Hepatocyte (in vitro differentiated cells): ENCODE data around the gene LRP1B. TPM values are rescaled to one million over a fixed set of nuclear protein-coding genes. Genes with fewer than 3 reads are reported as not detected.

Experiments
- DNase-seq: peaks from one replicate; pipeline ENCODE4 v3.0.0-alpha.2; 2016; ENCODE audit warnings: low spot score
- H2AFZ ChIP-seq: fragments of 200-600 bp; sonication (generic); 2 replicates; pipeline ENCODE4 v1.6.0; 2016; ENCODE audit warnings: antibody characterized with exemption, mild to moderate bottlenecking
- H3K27ac ChIP-seq: fragments of 200-600 bp; sonication (generic); 2 replicates; pipeline ENCODE4 v1.5.1; 2016; ENCODE audit warnings: mild to moderate bottlenecking
- H3K27me3 ChIP-seq: fragments of 200-600 bp; sonication (generic); 2 replicates; pipeline ENCODE4 v1.6.1; 2016
- H3K36me3 ChIP-seq: fragments of 200-600 bp; sonication (generic); replicated peaks from 2 replicates; pipeline ENCODE4 v1.5.1; 2016; ENCODE audit warnings: low read depth; ENCODE audit not compliant: insufficient read depth
- H3K4me1 ChIP-seq: fragments of 200-600 bp; sonication (generic); 2 replicates; pipeline ENCODE4 v1.5.1; 2016; ENCODE audit warnings: mild to moderate bottlenecking, moderate library complexity; ENCODE audit not compliant: insufficient read depth
- H3K4me2 ChIP-seq: fragments of 200-600 bp; sonication (generic); 2 replicates; pipeline ENCODE4 v1.6.0; 2016
- H3K4me3 ChIP-seq: fragments of 200-600 bp; sonication (generic); 2 replicates; pipeline ENCODE4 v1.5.1; 2016; ENCODE audit warnings: mild to moderate bottlenecking
- H3K79me2 ChIP-seq: fragments of 200-600 bp; sonication (generic); 2 replicates; pipeline ENCODE4 v1.6.0; 2017; ENCODE audit warnings: mild to moderate bottlenecking
- H3K9me2 ChIP-seq: fragments of 200-600 bp; sonication (generic); replicated peaks from 2 replicates; pipeline ENCODE4 v1.6.0; 2017; ENCODE audit warnings: mild to moderate bottlenecking; ENCODE audit not compliant: insufficient read depth
- H3K9me3 ChIP-seq: fragments of 200-600 bp; sonication (generic); 2 replicates; pipeline ENCODE4 v1.5.1; 2016; ENCODE audit warnings: low read depth, mild to moderate bottlenecking
- H4K20me1 ChIP-seq: fragments of 200-600 bp; sonication (generic); 2 replicates; pipeline ENCODE4 v1.6.0; 2016; ENCODE audit warnings: mild to moderate bottlenecking; ENCODE audit not compliant: insufficient read depth, poor library complexity, severe bottlenecking
- EZH2 ChIP-seq: fragments of 200-600 bp; sonication (generic); IDR thresholded peaks from 2 replicates; pipeline ENCODE4 v1.6.1; 2016; ENCODE audit warnings: antibody characterized with exemption, mild to moderate bottlenecking, borderline replicate concordance
- EZH2phosphoT487 ChIP-seq: fragments of 200-600 bp; sonication (generic); IDR thresholded peaks from one replicate; pipeline ENCODE4 v1.6.1; 2018; ENCODE audit warnings: antibody characterized with exemption, mild to moderate bottlenecking, low read depth, moderate library complexity; ENCODE audit not compliant: unreplicated experiment, severe bottlenecking
- WGBS: methylation state at CpG from one replicate; pipeline ENCODE4 v1.1.6; 2016; ENCODE audit warnings: low lambda C conversion rate; ENCODE audit errors: missing lambda C conversion rate; 5-methylcytosine and 5-hydroxymethylcytosine counted together
- polyA plus RNA-seq: library from polyadenylated mRNA; unstranded; fragments of >200 nt; fragmentation: Nextera tagmentation; extraction: Ambion mirVana; gene quantifications from 2 replicates; pipeline ENCODE4 v1.2.1, GENCODE V29; 2016
- total RNA-seq: library from RNA; depleted of rRNA; stranded (reverse); fragments of >200 nt; gene quantifications from 2 replicates; pipeline ENCODE4 v1.2.3, GENCODE V29; 2014
- TF ChIP-seq, protein P1 (sequence below): fragments of 200-600 bp; sonication (generic); IDR thresholded peaks from 2 replicates; pipeline ENCODE4 v1.5.1; 2016; ENCODE audit warnings: antibody characterized with exemption, mild to moderate bottlenecking; ENCODE audit not compliant: poor library complexity

Gene LRP1B
- total and polyA plus RNA-seq, 2 experiments from 2014 or later, result 0.65 to 2.0 TPM

DNA sequence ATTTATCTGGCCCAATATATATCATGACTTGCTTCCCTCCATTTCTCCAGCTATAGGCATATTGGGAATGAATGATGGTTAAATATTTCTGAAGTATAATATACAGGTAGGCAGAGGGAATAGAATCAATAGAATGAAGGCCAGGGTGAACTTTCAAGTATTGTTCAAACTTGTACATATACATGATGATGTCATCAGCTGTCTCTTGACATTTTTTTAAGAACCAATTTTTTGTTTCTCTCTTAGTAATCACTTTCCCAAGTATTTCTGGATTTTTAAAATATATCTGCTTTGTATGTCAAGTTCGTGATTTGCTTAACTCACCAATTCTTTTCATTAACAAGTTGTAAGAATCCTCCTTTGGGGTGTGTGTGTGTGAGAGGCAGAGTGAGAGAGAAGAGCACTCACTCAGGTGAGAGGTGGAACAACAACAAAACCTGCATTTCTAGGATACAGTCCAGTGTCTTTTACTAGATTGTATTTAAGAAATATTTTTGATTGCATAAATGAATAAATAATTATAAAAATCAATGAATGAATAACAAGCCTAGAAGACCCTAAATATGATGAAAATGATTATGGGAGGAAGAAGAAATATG, 1239.1 kb downstream of the LRP1B start:
- TF ChIP-seq, protein P1, sequence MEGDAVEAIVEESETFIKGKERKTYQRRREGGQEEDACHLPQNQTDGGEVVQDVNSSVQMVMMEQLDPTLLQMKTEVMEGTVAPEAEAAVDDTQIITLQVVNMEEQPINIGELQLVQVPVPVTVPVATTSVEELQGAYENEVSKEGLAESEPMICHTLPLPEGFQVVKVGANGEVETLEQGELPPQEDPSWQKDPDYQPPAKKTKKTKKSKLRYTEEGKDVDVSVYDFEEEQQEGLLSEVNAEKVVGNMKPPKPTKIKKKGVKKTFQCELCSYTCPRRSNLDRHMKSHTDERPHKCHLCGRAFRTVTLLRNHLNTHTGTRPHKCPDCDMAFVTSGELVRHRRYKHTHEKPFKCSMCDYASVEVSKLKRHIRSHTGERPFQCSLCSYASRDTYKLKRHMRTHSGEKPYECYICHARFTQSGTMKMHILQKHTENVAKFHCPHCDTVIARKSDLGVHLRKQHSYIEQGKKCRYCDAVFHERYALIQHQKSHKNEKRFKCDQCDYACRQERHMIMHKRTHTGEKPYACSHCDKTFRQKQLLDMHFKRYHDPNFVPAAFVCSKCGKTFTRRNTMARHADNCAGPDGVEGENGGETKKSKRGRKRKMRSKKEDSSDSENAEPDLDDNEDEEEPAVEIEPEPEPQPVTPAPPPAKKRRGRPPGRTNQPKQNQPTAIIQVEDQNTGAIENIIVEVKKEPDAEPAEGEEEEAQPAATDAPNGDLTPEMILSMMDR, result no peak
- Histone ChIP-seq H3K4me1 (no peaks in the 10 kb centered on the region), H3K79me2 (no peaks in the 10 kb centered on the region), H3K4me3 (no peak overlapping the region), H3K9me3 (no peaks in the 10 kb centered on the region), H2AFZ (no peak overlapping the region), H3K36me3 (no peaks in the 10 kb centered on the region), H3K27ac (no peak overlapping the region), H3K9me2 (no peaks in the 10 kb centered on the region), H3K27me3 (no peaks in the 10 kb centered on the region), H3K4me2 (no peak overlapping the region), H4K20me1 (no peaks in the 10 kb centered on the region)
- 73% methylated on average over 1 of the region's 1 CpG for WGBS
- no peak for DNase-seq

DNA sequence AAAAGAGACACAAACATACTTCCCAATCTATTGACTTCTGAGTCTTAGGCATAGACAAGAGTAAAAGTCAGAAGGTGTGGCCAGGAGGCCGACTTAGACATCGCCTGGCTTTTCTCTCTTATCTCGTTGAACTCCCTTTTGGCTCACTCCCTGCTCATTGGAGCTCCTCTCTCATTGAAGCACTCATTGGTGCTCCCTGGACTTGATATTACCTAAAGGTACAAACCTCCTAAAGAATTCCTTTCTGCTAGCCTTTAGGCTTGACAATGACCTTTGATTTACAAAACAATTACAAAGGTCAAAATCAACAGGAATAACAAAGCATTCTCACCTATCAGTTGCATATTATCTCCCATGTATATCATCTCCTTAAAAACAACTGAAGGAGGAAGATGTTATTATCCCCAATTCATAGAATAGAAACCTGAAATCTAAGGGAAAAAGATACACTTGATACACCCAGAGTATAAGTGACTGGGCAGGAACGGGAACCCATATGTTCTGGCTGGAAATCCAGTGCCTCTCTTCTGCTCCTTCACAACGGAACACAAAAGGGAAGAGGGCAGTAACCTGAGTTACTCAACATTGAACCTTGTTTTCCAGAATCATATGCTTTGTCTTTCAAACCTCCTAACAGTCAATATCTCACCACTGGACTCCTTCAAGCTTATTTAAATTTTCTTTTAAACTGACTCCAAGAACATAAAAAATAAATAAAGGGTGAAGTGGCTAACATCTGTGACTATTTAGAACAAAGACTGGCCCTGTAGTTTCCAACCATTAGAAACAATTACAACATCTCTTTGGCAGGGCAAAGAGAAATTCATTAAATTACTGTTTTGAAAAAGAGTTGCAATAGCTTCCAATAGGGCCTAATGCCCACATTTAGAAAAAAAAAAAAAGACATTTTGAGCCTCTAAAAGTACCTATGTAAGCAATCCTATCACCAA, 1247.9 kb downstream of the LRP1B start:
- Histone ChIP-seq H3K27me3 (no peaks in the 10 kb centered on the region), H3K79me2 (no peaks in the 10 kb centered on the region), H2AFZ (no peak overlapping the region), H3K9me2 (no peaks in the 10 kb centered on the region), H3K4me2 (no peak overlapping the region), H3K4me1 (no peaks in the 10 kb centered on the region), H3K9me3 (no peaks in the 10 kb centered on the region), H3K4me3 (no peak overlapping the region), H4K20me1 (no peaks in the 10 kb centered on the region), H3K27ac (no peak overlapping the region), H3K36me3 (no peaks in the 10 kb centered on the region)
- TF ChIP-seq EZH2 (no peak), EZH2phosphoT487 (no peak)
- TF ChIP-seq, protein P1, result no peak
- DNase-seq, result no peak
- WGBS, result 83% methylated on average over 5 of the region's 5 CpGs

GRCh38 chr2:140880573-140880972, 1250.2 kb downstream of the LRP1B start:
- Histone ChIP-seq H3K4me3 (no peak overlapping the region), H3K9me2 (no peaks in the 10 kb centered on the region), H3K27me3 (no peaks in the 10 kb centered on the region), H3K4me1 (no peaks in the 10 kb centered on the region), H3K36me3 (no peaks in the 10 kb centered on the region), H3K79me2 (no peaks in the 10 kb centered on the region), H3K4me2 (no peak overlapping the region), H4K20me1 (no peaks in the 10 kb centered on the region), H3K27ac (no peak overlapping the region), H2AFZ (no peak overlapping the region), H3K9me3 (peaks cover under 1% of the 10 kb centered on the region)
- DNase-seq, result no peak
- WGBS, result 73% methylated on average over 1 of the region's 1 CpG
- no peak for TF ChIP-seq EZH2phosphoT487
- TF ChIP-seq, protein P1, result no peak
- no peak for TF ChIP-seq EZH2
